HEK293 (cell line): ENCODE results near the gene FBXO21.

Experiments used
- EGR2 ChIP-seq: fragments of 450-650 bp; formaldehyde crosslinking; IDR thresholded peaks from 2 replicates; pipeline ENCODE4 v1.5.1; 2016; ENCODE audit warnings: low read depth, missing biosample characterization, missing genetic modification characterization
- KLF7 ChIP-seq: fragments of 450-650 bp; formaldehyde crosslinking; IDR thresholded peaks from 2 replicates; pipeline ENCODE4 v1.5.1; 2016; ENCODE audit warnings: missing biosample characterization, missing genetic modification characterization, borderline replicate concordance
- MYNN ChIP-seq: fragments of 450-650 bp; formaldehyde crosslinking; IDR thresholded peaks from 2 replicates; pipeline ENCODE4 v1.5.1; 2016; ENCODE audit warnings: missing biosample characterization, missing genetic modification characterization, borderline replicate concordance
- RBAK ChIP-seq: fragments of 450-650 bp; formaldehyde crosslinking; IDR thresholded peaks from 2 replicates; pipeline ENCODE4 v1.5.1; 2016; ENCODE audit warnings: missing biosample characterization, missing genetic modification characterization
- REST ChIP-seq: fragments of 450-650 bp; formaldehyde crosslinking; IDR thresholded peaks from 2 replicates; pipeline ENCODE4 v1.5.1; 2016; ENCODE audit warnings: missing biosample characterization, missing genetic modification characterization
- ZBTB21 ChIP-seq: fragments of 450-650 bp; formaldehyde crosslinking; IDR thresholded peaks from 2 replicates; pipeline ENCODE4 v1.5.1; 2017; ENCODE audit warnings: missing biosample characterization, missing genetic modification characterization
- ZBTB8A ChIP-seq: fragments of 450-650 bp; formaldehyde crosslinking; IDR thresholded peaks from 2 replicates; pipeline ENCODE4 v1.5.1; 2016; ENCODE audit warnings: missing biosample characterization, missing genetic modification characterization
- ZFHX2 ChIP-seq: fragments of 450-650 bp; formaldehyde crosslinking; conservative IDR thresholded peaks from 2 replicates; pipeline ENCODE4 v1.5.1; 2016; ENCODE audit warnings: missing biosample characterization, missing genetic modification characterization
- ZFP37 ChIP-seq: fragments of 450-650 bp; formaldehyde crosslinking; IDR thresholded peaks from 2 replicates; pipeline ENCODE4 v1.5.1; 2016; ENCODE audit warnings: missing biosample characterization, missing genetic modification characterization
- ZNF138 ChIP-seq: fragments of 450-650 bp; formaldehyde crosslinking; IDR thresholded peaks from 2 replicates; pipeline ENCODE4 v1.5.1; 2016; ENCODE audit warnings: missing biosample characterization, missing genetic modification characterization, borderline replicate concordance
- ZNF202 ChIP-seq: fragments of 450-650 bp; formaldehyde crosslinking; IDR thresholded peaks from 2 replicates; pipeline ENCODE4 v1.5.1; 2016; ENCODE audit warnings: missing biosample characterization, missing genetic modification characterization, borderline replicate concordance
- ZNF266 ChIP-seq: fragments of 450-650 bp; formaldehyde crosslinking; IDR thresholded peaks from 2 replicates; pipeline ENCODE4 v1.5.1; 2016; ENCODE audit warnings: missing biosample characterization, missing genetic modification characterization, low read depth
- ZNF354C ChIP-seq: fragments of 450-650 bp; formaldehyde crosslinking; IDR thresholded peaks from 2 replicates; pipeline ENCODE4 v1.5.1; 2016; ENCODE audit warnings: missing biosample characterization, missing genetic modification characterization, low read depth, borderline replicate concordance
- ZNF510 ChIP-seq: fragments of 450-650 bp; formaldehyde crosslinking; IDR thresholded peaks from 2 replicates; pipeline ENCODE4 v1.5.1; 2018; ENCODE audit warnings: mild to moderate bottlenecking, missing genetic modification characterization, missing biosample characterization; ENCODE audit not compliant: insufficient replicate concordance
- ZNF513 ChIP-seq: fragments of 450-650 bp; IDR thresholded peaks from 2 replicates; pipeline ENCODE4 v1.5.1; 2018; ENCODE audit warnings: missing biosample characterization, missing genetic modification characterization
- ZNF555 ChIP-seq: fragments of 450-650 bp; formaldehyde crosslinking; conservative IDR thresholded peaks from 2 replicates; pipeline ENCODE4 v1.5.1; 2017; ENCODE audit warnings: missing biosample characterization, mild to moderate bottlenecking, missing genetic modification characterization, inconsistent platforms
- ZNF558 ChIP-seq: fragments of 450-650 bp; formaldehyde crosslinking; IDR thresholded peaks from 2 replicates; pipeline ENCODE4 v1.5.1; 2016; ENCODE audit warnings: missing biosample characterization, missing genetic modification characterization
- ZNF560 ChIP-seq: fragments of 450-650 bp; formaldehyde crosslinking; IDR thresholded peaks from 2 replicates; pipeline ENCODE4 v1.5.1; 2017; ENCODE audit warnings: missing biosample characterization, missing genetic modification characterization, borderline replicate concordance
- ZNF623 ChIP-seq: fragments of 450-650 bp; formaldehyde crosslinking; IDR thresholded peaks from 2 replicates; pipeline ENCODE4 v1.5.1; 2016; ENCODE audit warnings: missing biosample characterization, missing genetic modification characterization
- ZNF664 ChIP-seq: fragments of 450-650 bp; formaldehyde crosslinking; IDR thresholded peaks from 2 replicates; pipeline ENCODE4 v1.5.1; 2016; ENCODE audit warnings: missing biosample characterization, missing genetic modification characterization
- ZNF791 ChIP-seq: fragments of 450-650 bp; formaldehyde crosslinking; IDR thresholded peaks from 2 replicates; pipeline ENCODE4 v1.5.1; 2016; ENCODE audit warnings: missing biosample characterization, missing genetic modification characterization
- ZXDB ChIP-seq: fragments of 450-650 bp; formaldehyde crosslinking; IDR thresholded peaks from 2 replicates; pipeline ENCODE4 v1.5.1; 2016; ENCODE audit warnings: missing biosample characterization, missing genetic modification characterization
- TF ChIP-seq, protein P1 (sequence below): fragments of 450-650 bp; formaldehyde crosslinking; conservative IDR thresholded peaks from 2 replicates; pipeline ENCODE4 v1.5.1; 2016; ENCODE audit warnings: low read depth, missing biosample characterization, missing genetic modification characterization
- TF ChIP-seq, protein P2 (sequence below): fragments of 450-650 bp; formaldehyde crosslinking; conservative IDR thresholded peaks from 2 replicates; pipeline ENCODE4 v1.5.1; 2016; ENCODE audit warnings: low read depth, missing biosample characterization, missing genetic modification characterization

Gene FBXO21

DNA sequence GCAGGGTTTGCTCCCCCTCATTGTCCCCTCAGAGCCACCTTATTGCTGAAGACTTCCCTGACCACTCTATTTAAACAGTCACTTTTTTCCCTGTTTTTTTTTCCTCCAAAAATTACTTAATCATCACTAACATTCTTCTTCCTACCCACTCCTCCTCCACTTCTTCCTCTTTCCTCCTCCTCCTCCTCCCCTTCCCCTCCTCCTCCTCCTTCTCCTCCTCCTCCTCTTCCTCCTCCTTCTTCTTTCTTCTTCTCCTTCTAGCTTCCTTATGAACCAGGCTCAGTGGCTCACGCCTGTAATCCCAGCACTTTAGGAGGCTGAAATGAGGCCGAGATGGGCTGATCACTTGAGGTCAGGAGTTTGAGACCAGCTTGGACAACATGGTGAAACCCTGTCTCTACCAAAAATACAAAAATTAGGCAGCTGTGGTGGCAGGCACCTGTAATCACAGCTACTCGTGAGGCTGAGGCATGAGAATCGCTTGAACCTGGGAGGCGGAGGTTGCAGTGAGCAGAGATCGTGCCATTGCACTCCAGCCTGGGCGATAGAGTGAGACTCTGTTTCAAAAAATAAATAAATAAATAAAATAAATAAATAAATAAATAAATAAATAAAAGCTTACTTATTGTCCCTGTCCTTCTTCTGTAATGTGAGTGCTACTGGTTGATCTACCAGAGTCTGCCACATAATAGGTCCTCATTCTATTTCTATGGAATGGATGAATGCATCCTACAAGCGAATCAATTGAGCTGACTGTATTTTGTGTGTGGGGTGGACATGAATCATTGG lies 9.9 kb upstream of the FBXO21 start (continued):
- TF ChIP-seq, protein P1, sequence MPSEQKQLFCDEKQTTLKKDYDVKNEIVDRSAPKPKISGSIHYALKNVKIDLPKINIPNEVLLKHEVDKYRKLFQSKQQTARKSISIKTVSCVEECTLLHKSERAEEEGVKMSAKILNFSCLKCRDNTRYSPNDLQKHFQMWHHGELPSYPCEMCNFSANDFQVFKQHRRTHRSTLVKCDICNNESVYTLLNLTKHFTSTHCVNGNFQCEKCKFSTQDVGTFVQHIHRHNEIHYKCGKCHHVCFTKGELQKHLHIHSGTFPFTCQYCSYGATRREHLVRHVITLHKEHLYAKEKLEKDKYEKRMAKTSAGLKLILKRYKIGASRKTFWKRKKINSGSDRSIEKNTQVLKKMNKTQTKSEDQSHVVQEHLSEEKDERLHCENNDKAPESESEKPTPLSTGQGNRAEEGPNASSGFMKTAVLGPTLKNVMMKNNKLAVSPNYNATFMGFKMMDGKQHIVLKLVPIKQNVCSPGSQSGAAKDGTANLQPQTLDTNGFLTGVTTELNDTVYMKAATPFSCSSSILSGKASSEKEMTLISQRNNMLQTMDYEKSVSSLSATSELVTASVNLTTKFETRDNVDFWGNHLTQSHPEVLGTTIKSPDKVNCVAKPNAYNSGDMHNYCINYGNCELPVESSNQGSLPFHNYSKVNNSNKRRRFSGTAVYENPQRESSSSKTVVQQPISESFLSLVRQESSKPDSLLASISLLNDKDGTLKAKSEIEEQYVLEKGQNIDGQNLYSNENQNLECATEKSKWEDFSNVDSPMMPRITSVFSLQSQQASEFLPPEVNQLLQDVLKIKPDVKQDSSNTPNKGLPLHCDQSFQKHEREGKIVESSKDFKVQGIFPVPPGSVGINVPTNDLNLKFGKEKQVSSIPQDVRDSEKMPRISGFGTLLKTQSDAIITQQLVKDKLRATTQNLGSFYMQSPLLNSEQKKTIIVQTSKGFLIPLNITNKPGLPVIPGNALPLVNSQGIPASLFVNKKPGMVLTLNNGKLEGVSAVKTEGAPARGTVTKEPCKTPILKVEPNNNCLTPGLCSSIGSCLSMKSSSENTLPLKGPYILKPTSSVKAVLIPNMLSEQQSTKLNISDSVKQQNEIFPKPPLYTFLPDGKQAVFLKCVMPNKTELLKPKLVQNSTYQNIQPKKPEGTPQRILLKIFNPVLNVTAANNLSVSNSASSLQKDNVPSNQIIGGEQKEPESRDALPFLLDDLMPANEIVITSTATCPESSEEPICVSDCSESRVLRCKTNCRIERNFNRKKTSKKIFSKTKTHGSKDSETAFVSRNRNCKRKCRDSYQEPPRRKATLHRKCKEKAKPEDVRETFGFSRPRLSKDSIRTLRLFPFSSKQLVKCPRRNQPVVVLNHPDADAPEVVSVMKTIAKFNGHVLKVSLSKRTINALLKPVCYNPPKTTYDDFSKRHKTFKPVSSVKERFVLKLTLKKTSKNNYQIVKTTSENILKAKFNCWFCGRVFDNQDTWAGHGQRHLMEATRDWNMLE, result peak; percentile 92
- TF ChIP-seq ZNF202 (tag by site-specific recombination), result peak; percentile 81; the same call in 1 of the 2 replicates
- TF ChIP-seq KLF7 (tag by site-specific recombination), result peak; percentile 35; the same call in 1 of the 2 replicates
- 0 out of 2 replicates have a peak, but pooled peaks have one; percentile 52 for TF ChIP-seq ZNF354C (tag by site-specific recombination)
- peak; percentile 74 for TF ChIP-seq ZBTB8A (tag by site-specific recombination)
- TF ChIP-seq ZNF510 (tag by site-specific recombination), result peak; percentile 75
- TF ChIP-seq ZNF623 (tag by site-specific recombination), result peak; percentile 76
- TF ChIP-seq ZNF513 (tag by site-specific recombination), result peak; percentile 62; the same call in 1 of the 2 replicates
- TF ChIP-seq, protein P2, sequence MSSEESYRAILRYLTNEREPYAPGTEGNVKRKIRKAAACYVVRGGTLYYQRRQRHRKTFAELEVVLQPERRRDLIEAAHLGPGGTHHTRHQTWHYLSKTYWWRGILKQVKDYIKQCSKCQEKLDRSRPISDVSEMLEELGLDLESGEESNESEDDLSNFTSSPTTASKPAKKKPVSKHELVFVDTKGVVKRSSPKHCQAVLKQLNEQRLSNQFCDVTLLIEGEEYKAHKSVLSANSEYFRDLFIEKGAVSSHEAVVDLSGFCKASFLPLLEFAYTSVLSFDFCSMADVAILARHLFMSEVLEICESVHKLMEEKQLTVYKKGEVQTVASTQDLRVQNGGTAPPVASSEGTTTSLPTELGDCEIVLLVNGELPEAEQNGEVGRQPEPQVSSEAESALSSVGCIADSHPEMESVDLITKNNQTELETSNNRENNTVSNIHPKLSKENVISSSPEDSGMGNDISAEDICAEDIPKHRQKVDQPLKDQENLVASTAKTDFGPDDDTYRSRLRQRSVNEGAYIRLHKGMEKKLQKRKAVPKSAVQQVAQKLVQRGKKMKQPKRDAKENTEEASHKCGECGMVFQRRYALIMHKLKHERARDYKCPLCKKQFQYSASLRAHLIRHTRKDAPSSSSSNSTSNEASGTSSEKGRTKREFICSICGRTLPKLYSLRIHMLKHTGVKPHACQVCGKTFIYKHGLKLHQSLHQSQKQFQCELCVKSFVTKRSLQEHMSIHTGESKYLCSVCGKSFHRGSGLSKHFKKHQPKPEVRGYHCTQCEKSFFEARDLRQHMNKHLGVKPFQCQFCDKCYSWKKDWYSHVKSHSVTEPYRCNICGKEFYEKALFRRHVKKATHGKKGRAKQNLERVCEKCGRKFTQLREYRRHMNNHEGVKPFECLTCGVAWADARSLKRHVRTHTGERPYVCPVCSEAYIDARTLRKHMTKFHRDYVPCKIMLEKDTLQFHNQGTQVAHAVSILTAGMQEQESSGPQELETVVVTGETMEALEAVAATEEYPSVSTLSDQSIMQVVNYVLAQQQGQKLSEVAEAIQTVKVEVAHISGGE (tag by site-specific recombination), result peak; percentile 79
- TF ChIP-seq EGR2 (tag by site-specific recombination), result peak; percentile 98
- TF ChIP-seq ZFHX2, result peak; percentile 81
- TF ChIP-seq ZFP37 (tag by site-specific recombination), result peak; percentile 55; the same call in 1 of the 2 replicates
- TF ChIP-seq ZXDB, result peak; percentile 66; the same call in 1 of the 2 replicates
- TF ChIP-seq REST, result peak; percentile 65
- peak; percentile 85 for TF ChIP-seq ZNF555 (tag by site-specific recombination)
- peak; percentile 67; the same call in 1 of the 2 replicates for TF ChIP-seq ZNF664 (tag by site-specific recombination)
- peak; percentile 39; the same call in 1 of the 2 replicates for TF ChIP-seq ZBTB21
- TF ChIP-seq ZNF138 (tag by site-specific recombination), result 0 out of 2 replicates have a peak, but pooled peaks have one; percentile 22
- 0 out of 2 replicates have a peak, but pooled peaks have one; percentile 16 for TF ChIP-seq ZNF791 (tag by site-specific recombination)
- TF ChIP-seq MYNN (tag by site-specific recombination), result peak; percentile 38; the same call in 1 of the 2 replicates
- TF ChIP-seq ZNF266 (tag by site-specific recombination), result peak; percentile 76
- TF ChIP-seq ZNF558 (tag by site-specific recombination), result peak; percentile 73
- TF ChIP-seq RBAK, result peak; percentile 60; the same call in 1 of the 2 replicates
- peak; percentile 95 for TF ChIP-seq ZNF560
